Tibial nerve (tissue), 4 donors: Measurements from ENCODE around the gene TAOK3.

Source experiments
- CTCF ChIP-seq, 5 experiments: fragments of 200-600 bp in 3 of 5; fragments of 450-650 bp in 2 of 5; sonication (generic) in 3 of 5; IDR thresholded peaks; one replicate each; pipeline ENCODE4 v1.5.1; 2016 to 2019; ENCODE audit warnings: antibody characterized with exemption in 5 of 5, mild to moderate bottlenecking in 3 of 5, moderate library complexity in 2 of 5
- EP300 ChIP-seq, 2 donors: sonication (generic); formaldehyde crosslinking; IDR thresholded peaks; one replicate each; pipeline ENCODE4 v1.6.1; 2017; ENCODE audit warnings: antibody characterized with exemption in 2 of 2, mild to moderate bottlenecking in 1 of 2
- POLR2A ChIP-seq, 2 donors: fragments of 450-650 bp; IDR thresholded peaks; one replicate each; pipeline ENCODE4 v1.6.1; 2017; ENCODE audit warnings: antibody characterized with exemption in 2 of 2, mild to moderate bottlenecking in 2 of 2, moderate library complexity in 2 of 2

GRCh38 chr12:118256352-118256751 lies 116.4 kb downstream of the TAOK3 start:
- TF ChIP-seq CTCF (IDR thresholded peaks at IDR 0.05) = no peak
- TF ChIP-seq POLR2A (IDR thresholded peaks at IDR 0.05) = no peak
- TF ChIP-seq EP300 (IDR thresholded peaks at IDR 0.05) = no peak
